LNCAP (cell line): ENCODE measurements around the gene UBE2U.

ENCODE experiments used
- TF ChIP-seq, protein P1 (sequence below): fragments of 450-650 bp; IDR thresholded peaks from 2 replicates; pipeline ENCODE4 v1.5.1; 2017; ENCODE audit warnings: mild to moderate bottlenecking

The UBE2U gene

DNA sequence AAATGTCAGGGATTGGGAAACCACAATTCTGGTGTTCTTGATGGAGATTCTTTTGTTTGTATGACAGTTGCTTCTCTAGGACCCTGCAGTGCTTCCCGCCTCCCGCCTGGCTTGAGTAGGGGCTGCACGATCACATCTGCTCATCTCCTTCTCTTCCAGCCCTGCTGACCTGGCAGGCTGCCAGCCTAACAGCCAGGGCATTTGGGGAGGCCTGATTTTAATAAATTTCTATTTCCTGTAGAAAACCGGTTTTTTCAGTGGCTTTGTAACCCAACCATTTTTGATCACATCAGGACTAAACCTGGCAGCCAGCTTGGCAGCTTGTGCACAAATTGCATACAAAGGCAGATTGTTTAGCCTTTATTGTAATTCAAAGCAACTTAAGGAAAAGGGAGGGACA is 78.9 kb downstream of the UBE2U start:
- TF ChIP-seq, protein P1, sequence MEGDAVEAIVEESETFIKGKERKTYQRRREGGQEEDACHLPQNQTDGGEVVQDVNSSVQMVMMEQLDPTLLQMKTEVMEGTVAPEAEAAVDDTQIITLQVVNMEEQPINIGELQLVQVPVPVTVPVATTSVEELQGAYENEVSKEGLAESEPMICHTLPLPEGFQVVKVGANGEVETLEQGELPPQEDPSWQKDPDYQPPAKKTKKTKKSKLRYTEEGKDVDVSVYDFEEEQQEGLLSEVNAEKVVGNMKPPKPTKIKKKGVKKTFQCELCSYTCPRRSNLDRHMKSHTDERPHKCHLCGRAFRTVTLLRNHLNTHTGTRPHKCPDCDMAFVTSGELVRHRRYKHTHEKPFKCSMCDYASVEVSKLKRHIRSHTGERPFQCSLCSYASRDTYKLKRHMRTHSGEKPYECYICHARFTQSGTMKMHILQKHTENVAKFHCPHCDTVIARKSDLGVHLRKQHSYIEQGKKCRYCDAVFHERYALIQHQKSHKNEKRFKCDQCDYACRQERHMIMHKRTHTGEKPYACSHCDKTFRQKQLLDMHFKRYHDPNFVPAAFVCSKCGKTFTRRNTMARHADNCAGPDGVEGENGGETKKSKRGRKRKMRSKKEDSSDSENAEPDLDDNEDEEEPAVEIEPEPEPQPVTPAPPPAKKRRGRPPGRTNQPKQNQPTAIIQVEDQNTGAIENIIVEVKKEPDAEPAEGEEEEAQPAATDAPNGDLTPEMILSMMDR: no peak

DNA sequence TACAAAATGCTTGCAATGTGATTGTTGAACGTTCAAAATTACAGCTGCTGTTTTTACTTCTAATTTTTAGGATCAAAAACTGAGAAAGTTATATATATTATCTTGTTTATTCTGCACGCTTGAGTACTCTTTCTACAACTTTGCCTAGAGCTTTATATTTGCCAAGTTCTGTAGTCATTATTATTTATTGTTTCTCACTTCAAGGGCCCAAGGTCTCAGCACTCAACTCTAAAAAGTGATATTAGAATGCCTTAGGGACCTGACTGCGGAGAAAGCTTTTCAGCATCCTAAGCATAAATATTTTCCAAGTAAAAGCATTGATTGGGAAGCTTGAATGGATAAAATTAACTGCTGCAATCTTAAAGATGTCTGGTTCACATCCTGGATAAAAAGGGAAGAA is 83.6 kb downstream of the UBE2U start:
- TF ChIP-seq, protein P1: no peak

DNA sequence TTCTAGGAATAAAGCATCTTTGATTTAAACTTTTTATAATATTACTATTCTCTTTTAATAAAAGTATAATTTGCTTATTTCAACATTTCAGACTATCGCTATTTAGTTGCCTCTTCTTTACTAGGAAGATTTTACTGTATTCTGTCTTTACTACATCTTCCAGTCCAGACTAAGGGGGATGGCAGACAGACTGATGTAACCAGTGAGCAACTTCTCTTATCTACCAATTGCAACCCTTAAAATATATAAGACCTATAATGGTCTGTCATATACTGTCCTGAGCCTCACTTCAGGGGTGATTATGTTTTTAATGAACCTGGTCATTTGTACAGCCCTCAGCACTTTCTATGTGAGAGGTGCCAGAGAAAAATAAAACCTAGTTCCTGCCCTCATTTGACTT is 87.0 kb downstream of the UBE2U start:
- TF ChIP-seq, protein P1: no peak

DNA sequence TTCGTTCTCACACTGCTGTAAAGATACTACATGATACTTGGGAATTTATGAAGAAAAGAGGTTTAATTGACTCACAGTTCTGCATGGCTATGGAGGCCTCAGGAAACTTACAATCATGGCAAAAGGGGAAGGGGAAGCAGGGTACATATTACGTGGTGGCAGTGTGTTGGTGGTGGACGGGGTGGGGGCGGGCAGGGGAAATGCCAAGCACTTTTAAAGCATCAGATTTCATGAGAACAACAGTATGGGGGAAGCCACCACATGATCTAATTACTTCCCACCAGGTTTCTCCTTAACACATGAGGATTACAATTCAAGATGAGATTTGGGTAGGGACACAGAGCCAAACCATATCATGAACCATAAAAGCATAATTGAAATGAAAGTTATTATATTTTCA is 88.5 kb downstream of the UBE2U start:
- TF ChIP-seq, protein P1: no peak

DNA sequence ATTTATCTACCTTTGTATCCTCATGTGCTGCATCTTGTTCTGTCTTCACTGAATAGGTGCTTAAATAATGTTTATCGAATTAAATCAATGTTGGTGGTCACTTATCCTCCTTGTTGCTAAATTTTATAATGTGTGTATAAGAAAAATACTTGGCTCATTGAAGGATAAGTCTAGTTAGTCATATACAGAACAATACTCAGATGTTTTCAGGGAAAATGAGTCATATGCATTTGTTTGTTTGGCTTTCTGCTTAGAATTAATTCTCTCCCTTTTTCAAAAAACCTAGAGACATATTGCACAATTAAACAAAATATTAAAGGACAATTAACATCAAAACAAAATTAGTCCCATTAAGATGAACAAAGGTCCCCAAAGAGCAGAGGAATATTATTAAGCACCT is 89.0 kb downstream of the UBE2U start:
- TF ChIP-seq, protein P1: no peak

DNA sequence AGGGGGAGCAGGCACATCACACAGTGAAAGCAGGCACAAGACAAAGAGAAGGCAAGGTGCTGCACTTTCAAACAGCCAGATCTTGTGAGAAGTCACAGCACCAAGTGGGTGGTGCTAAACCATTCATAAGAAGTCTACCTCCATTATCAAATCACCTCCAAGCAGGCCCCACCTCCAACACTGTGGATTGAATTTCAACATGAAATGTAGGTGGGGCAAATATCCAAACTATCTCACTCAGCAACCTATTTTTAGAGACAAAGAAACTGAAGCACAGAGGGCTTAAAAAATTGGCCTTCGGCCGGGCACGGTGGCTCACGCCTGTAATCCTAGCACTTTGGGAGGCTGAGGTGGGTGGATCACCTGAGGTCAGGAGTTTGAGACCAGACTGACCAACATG is 90.4 kb downstream of the UBE2U start:
- TF ChIP-seq, protein P1: no peak

DNA sequence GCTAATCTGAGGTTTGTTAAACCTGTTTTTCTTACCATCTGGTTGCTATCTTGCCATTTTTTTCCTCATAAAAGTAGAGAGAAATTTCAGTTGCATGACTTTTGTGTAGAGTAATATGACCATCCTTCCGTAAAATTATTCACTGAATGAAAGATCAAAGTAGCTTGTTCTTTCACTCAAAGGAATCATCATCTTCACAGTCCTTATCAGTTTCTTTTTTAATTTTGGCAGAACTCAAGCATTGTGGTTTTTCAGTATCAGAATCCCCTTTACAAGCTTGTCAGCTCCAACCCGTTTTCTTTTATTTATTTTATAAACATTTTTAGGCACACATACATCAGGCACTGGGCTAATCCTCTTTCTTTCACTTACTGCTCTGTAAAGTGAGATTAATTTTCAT is 91.7 kb downstream of the UBE2U start:
- TF ChIP-seq, protein P1: no peak

DNA sequence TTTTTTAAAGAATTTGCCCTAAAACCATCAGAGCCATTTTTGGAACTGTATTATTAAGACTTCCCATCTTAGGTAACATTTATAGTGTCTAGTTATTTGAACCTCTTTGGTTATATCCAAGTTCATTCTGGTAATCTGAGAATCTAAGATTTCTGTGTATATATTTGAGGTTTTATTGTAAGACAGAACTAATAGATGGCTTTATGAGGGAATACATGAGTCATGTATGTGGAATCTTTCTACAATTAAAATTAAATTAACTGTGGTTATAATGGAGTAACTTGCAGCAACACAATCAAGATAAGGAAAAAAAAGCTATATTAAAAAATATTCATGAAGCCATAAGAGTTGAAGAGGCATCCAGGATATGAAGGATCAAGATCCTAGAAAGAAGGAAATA is 92.1 kb downstream of the UBE2U start:
- TF ChIP-seq, protein P1: no peak
